Upper lobe of left lung (tissue), 6 donors: ENCODE data around the gene IRAK1. TPM values are rescaled to one million over a fixed set of nuclear protein-coding genes. Genes with fewer than 3 reads are reported as not detected.

Source experiments
- ATAC-seq, 2 donors: fragments of 200-7000 bp; cut with Tn5 transposase; one replicate each; pipeline ENCODE4 v1.9.1; 2022; ENCODE audit warnings: mild to moderate bottlenecking in 2 of 2, moderate library complexity in 2 of 2; ENCODE audit not compliant: low FRiP score in 2 of 2
- DNase-seq, 2 donors: peaks; one replicate each; pipeline ENCODE4 v3.0.0-alpha.2; 2019 to 2020
- H3K27ac ChIP-seq, 4 donors: fragments of 200-600 bp; sonication (generic); one replicate each; pipeline ENCODE4 v1.5.1; 2016 to 2019
- H3K27me3 ChIP-seq, 4 donors: fragments of 200-600 bp; sonication (generic); one replicate each; pipeline ENCODE4 v1.5.1; 2017 to 2019
- H3K36me3 ChIP-seq, 4 donors: fragments of 200-600 bp; sonication (generic); one replicate each; pipeline ENCODE4 v1.5.1; 2016 to 2019
- H3K4me1 ChIP-seq, 4 donors: fragments of 200-600 bp; sonication (generic); one replicate each; pipeline ENCODE4 v1.5.1; 2018 to 2019
- H3K4me3 ChIP-seq, 4 donors: fragments of 200-600 bp; sonication (generic); one replicate each; pipeline ENCODE4 v1.5.1; 2017 to 2019; ENCODE audit warnings: mild to moderate bottlenecking in 2 of 4, moderate library complexity in 1 of 4
- H3K9me3 ChIP-seq, 4 donors: fragments of 200-600 bp; sonication (generic); one replicate each; pipeline ENCODE4 v1.5.1; 2018 to 2019
- CTCF ChIP-seq, 6 experiments: fragments of 450-650 bp in 4 of 6; fragments of 200-600 bp in 2 of 6; sonication (generic) in 2 of 6; IDR thresholded peaks; one replicate each; pipeline ENCODE4 v1.5.1; 2016 to 2019; ENCODE audit warnings: antibody characterized with exemption in 6 of 6
- EP300 ChIP-seq, 4 donors: sonication (generic); formaldehyde crosslinking; IDR thresholded peaks; one replicate each; pipeline ENCODE4 v1.5.1; 2017; ENCODE audit warnings: antibody characterized with exemption in 4 of 4, control low read depth in 2 of 4
- POLR2A ChIP-seq, 4 donors: fragments of 450-650 bp; IDR thresholded peaks; one replicate each; pipeline ENCODE4 v1.5.1; 2016 to 2017; ENCODE audit warnings: antibody characterized with exemption in 4 of 4, mild to moderate bottlenecking in 2 of 4
- POLR2AphosphoS5 ChIP-seq, 2 donors: sonication (generic); formaldehyde crosslinking; IDR thresholded peaks; one replicate each; pipeline ENCODE4 v1.5.1; 2017; ENCODE audit warnings: antibody characterized with exemption in 2 of 2
- WGBS, 2 donors: methylation state at CpG; one replicate each; pipeline ENCODE4 v1.1.5; 2017 to 2018; 5-methylcytosine and 5-hydroxymethylcytosine counted together
- total RNA-seq, 6 donors: library from RNA; depleted of rRNA in 4 of 6; stranded (reverse); fragments of >200 nt in 4 of 6; gene quantifications; one replicate each; pipeline versions ENCODE4 v1.1.0 to v1.2.1, GENCODE V29; 2016 to 2021
- donor health status: DM: no; HTN: no; CAD: no; lungs with moderate emphysema.
- donor health status: DM: no; HTN: yes; CAD: no; lungs with severe emphysema.

Gene IRAK1
- total RNA-seq, 6 donors from 2014 or later = 49.4 to 236 (median 125) TPM

GRCh38 chrX:154046940-154047610 is 27.4 kb upstream of the IRAK1 start:
- H3K4me1 ChIP-seq = peaks cover 9 to 46% (median 30%) of the 10 kb centered on the region in 4 donors

GRCh38 chrX:154046031-154046781 is 26.5 kb upstream of the IRAK1 start:
- no peak overlapping the region for H3K4me3 ChIP-seq
- no peak for DNase-seq
- no peaks in the 10 kb centered on the region for H3K27me3 ChIP-seq
- TF ChIP-seq POLR2AphosphoS5 (IDR thresholded peaks at IDR 0.05) = no peak
- TF ChIP-seq EP300 (IDR thresholded peaks at IDR 0.05) = no peak
- peak overlapping the region in 1 of 4 donors; percentile 62 for H3K27ac ChIP-seq
- H3K36me3 ChIP-seq = no peaks in the 10 kb centered on the region
- ATAC-seq = peak; percentile 7 to 72
- WGBS, 2 donors = 36 to 57% methylated on average over 6 to 10 of the region's 10 CpGs
- H3K4me1 ChIP-seq = peaks cover 9 to 50% (median 36%) of the 10 kb centered on the region in 4 donors
- no peaks in the 10 kb centered on the region for H3K9me3 ChIP-seq

More at GRCh38 chrX:154046940-154047610, 27.4 kb upstream of the IRAK1 start:
- DNase-seq (no peak), ATAC-seq (no peak)
- TF ChIP-seq POLR2AphosphoS5 (IDR thresholded peaks at IDR 0.05) = no peak
- no peak for TF ChIP-seq POLR2A (IDR thresholded peaks at IDR 0.05)
- TF ChIP-seq CTCF (IDR thresholded peaks at IDR 0.05) = no peak
- TF ChIP-seq EP300 (IDR thresholded peaks at IDR 0.05) = no peak
- H3K36me3 ChIP-seq = no peaks in the 10 kb centered on the region
- H3K9me3 ChIP-seq = no peaks in the 10 kb centered on the region
- no peaks in the 10 kb centered on the region for H3K27me3 ChIP-seq
- no peak overlapping the region for H3K4me3 ChIP-seq
- peak overlapping the region in 1 of 4 donors; percentile 1 for H3K27ac ChIP-seq
- 46 to 60% methylated on average over 4 of the region's 4 CpGs for WGBS, 2 donors

GRCh38 chrX:154044091-154044490 is 24.4 kb upstream of the IRAK1 start:
- Histone ChIP-seq H3K36me3 (no peaks in the 10 kb centered on the region), H3K9me3 (no peaks in the 10 kb centered on the region), H3K27me3 (peaks cover 0 to 3% (median 0%) of the 10 kb centered on the region in 4 donors), H3K4me1 (peaks cover 5 to 56% (median 35%) of the 10 kb centered on the region in 4 donors), H3K4me3 (no peak overlapping the region), H3K27ac (no peak overlapping the region)
- 84 to 99% methylated on average over 6 of the region's 6 CpGs for WGBS, 2 donors
- no peak for TF ChIP-seq POLR2A (IDR thresholded peaks at IDR 0.05)
- TF ChIP-seq EP300 (IDR thresholded peaks at IDR 0.05) = no peak
- no peak for TF ChIP-seq CTCF (IDR thresholded peaks at IDR 0.05)
- no peak for TF ChIP-seq POLR2AphosphoS5 (IDR thresholded peaks at IDR 0.05)
- DNase-seq = no peak
- ATAC-seq = no peak

- Histone ChIP-seq H3K4me3 (no peak overlapping the region), H3K36me3 (no peaks in the 10 kb centered on the region), H3K4me1 (peaks cover 5 to 47% (median 35%) of the 10 kb centered on the region in 4 donors), H3K9me3 (no peaks in the 10 kb centered on the region), H3K27me3 (peaks cover 0 to 3% (median 0%) of the 10 kb centered on the region in 4 donors), H3K27ac (peak overlapping the region in 2 of 4 donors; percentile 43 to 60)
- 60 to 73% methylated on average over 5 of the region's 5 CpGs for WGBS, 2 donors
- DNase-seq (no peak), ATAC-seq (peak in 1 of 2 donors; percentile 56)
- TF ChIP-seq POLR2A (IDR thresholded peaks at IDR 0.05) (no peak), POLR2AphosphoS5 (IDR thresholded peaks at IDR 0.05) (no peak), EP300 (IDR thresholded peaks at IDR 0.05) (no peak), CTCF (IDR thresholded peaks at IDR 0.05) (no peak)
These were observed 23.5 kb upstream of the IRAK1 start for GRCh38 chrX:154043003-154043763.

GRCh38 chrX:154040863-154041262 is 21.2 kb upstream of the IRAK1 start:
- WGBS, 2 donors = 70 to 75% methylated on average over 11 to 13 of the region's 13 CpGs
- DNase-seq (no peak), ATAC-seq (peak in 1 of 2 donors; percentile 34)
- peaks cover 5 to 35% (median 26%) of the 10 kb centered on the region in 4 donors for H3K4me1 ChIP-seq
- no peaks in the 10 kb centered on the region for H3K9me3 ChIP-seq
- peaks cover 0 to 3% (median 0%) of the 10 kb centered on the region in 4 donors for H3K27me3 ChIP-seq
- no peak overlapping the region for H3K4me3 ChIP-seq
- H3K36me3 ChIP-seq = no peaks in the 10 kb centered on the region
- TF ChIP-seq POLR2A (IDR thresholded peaks at IDR 0.05) (no peak), CTCF (IDR thresholded peaks at IDR 0.05) (no peak), POLR2AphosphoS5 (IDR thresholded peaks at IDR 0.05) (no peak), EP300 (IDR thresholded peaks at IDR 0.05) (no peak)
- H3K27ac ChIP-seq = peak overlapping the region in 3 of 4 donors; percentile 2 to 44 (median 43)
